ENCODE data around the gene RNF213.

Gene RNF213

GRCh38 chr17:80446645-80447405 lies 186.2 kb downstream of the RNF213 start:
- peak in 5 of 56 donors; percentile 14 to 51 (median 28) for DNase-seq

- no peak for DNase-seq
Observed at GRCh38 chr17:80447790-80448189, 187.1 kb downstream of the RNF213 start.

Measured in nucleus accumbens (tissue), 56 donors.